Subcutaneous preadipocyte (primary cell): ENCODE measurements around the gene CHCHD3. TPM values are rescaled to one million over a fixed set of nuclear protein-coding genes. Genes with fewer than 3 reads are reported as not detected.

Experiments
- small RNA-seq: library from RNA; depleted of rRNA; stranded (forward); fragments of <200 nt; gene quantifications from one replicate; pipeline ENCODE3, GENCODE V24; 2012
- total RNA-seq: library from RNA; depleted of rRNA; stranded (reverse); fragments of >200 nt; gene quantifications from 2 replicates; pipeline ENCODE4 v1.2.3, GENCODE V29; 2012

The CHCHD3 gene
- total RNA-seq, result 82.3 and 102 TPM in 2 replicates

GRCh38 chr7:133081599-133082389, at the start of gene CHCHD3:
TSS of gene CHCHD3 (minus strand) at chr7:133082090. CDS start at chr7:133081937, 153 bp downstream.

Small RNAs within 50 kb of the gene (small RNA-seq; reads per million reads assigned to genes)
- gene RF00218, result not detected
- gene RNU6-92P, result not detected

Other genes with a start within 250 kb of the CHCHD3 start
- 92.3 and 101 TPM in 2 replicates for gene EXOC4, start 171.0 kb upstream of the CHCHD3 start, total RNA-seq